Sciatic nerve (tissue), 2 donors: ENCODE results near the gene SLC7A8. TPM values are rescaled to one million over a fixed set of nuclear protein-coding genes. Genes with fewer than 3 reads are reported as not detected.

Experiments
- ATAC-seq: fragments of 200-7000 bp; cut with Tn5 transposase; one replicate; pipeline ENCODE4 v1.9.1; 2020; ENCODE audit warnings: mild to moderate bottlenecking, moderate library complexity
- DNase-seq: peaks from one replicate; pipeline ENCODE4 v3.0.0-alpha.2; 2020; ENCODE audit warnings: low spot score
- intact Hi-C: fragments of 100-400 bp; cut with DNase I; formaldehyde crosslinking; loops from one replicate; pipeline ENCODE4 v1.14.2; 2022
- total RNA-seq: library from RNA; stranded (reverse); fragmentation: NEBNext Ultra II Directional; extraction: Animal tissue kit (Norgen Biotek cat#: 25700); gene quantifications from one replicate; pipeline ENCODE4 v1.2.1, GENCODE V29; 2021
- donor health status: DM: no; HTN: no; CAD: no.
- donor health status: DM: no; HTN: no; CAD: no.

The SLC7A8 gene
- total RNA-seq, 1 donor from 2014 or later = 15.0 TPM

DNA sequence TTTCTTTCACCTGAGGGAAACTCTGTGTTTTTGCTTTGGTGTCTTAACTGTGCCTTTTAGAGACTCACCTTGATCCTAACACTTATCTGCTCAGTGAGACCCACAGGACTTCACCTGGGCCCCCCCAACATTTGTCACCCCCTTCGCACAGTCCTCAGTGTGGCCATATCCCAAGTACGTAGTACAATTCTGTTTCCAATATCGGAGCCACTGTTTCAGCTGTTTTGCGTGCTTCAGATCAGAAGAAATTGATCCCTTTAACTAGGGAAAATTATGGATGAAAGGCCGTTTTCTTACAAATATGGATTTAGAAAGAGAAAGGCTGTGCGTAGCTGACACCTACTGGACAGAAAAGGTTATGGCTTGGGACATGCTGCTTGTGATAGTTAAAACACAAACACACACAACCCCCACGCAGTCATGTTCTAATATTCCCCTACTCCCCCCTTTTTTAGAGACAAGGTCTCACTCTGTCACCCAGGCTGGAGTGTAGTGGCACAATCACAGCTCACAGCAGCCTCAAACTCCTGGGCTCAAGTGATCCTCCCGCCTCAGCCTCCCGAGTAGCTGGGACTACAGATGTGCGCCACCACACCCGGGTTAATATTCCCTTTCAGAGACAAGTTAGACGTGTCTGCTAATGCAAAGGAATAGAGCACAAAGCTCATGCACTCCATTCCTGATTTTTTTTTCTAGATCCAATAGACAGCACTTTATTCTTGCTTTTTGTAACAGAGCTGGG lies 3.6 kb upstream of the SLC7A8 start:
- ATAC-seq (peak; percentile 78), DNase-seq (no peak)
- intact Hi-C loops = loop anchor here (5.0 kb wide), 1 partner anchor 60 kb away; no protein-coding TSS in a partner anchor

DNA sequence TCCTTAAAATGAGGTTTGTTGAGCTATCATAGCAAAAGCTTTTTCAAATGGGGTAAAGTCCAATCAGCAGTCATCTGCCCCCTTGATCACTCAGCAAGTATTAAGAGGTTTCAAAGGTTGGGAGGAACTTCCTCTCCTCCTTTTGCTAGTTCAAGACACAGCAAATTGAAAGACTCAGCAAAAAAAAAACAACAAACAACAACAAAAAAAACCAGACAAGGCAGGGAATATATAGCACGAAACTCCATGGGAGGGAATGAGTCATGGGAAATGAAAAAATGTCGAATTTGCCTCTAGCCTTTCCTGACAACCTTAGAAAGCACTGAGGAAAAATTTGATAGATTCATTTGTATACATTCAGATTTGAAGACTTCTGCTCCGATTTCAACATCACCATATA lies 1.6 kb upstream of the SLC7A8 start:
- ATAC-seq (no peak), DNase-seq (no peak)
- intact Hi-C loops = loop anchor here (5.0 kb wide), 1 partner anchor 58 kb away; no protein-coding TSS in a partner anchor

DNA sequence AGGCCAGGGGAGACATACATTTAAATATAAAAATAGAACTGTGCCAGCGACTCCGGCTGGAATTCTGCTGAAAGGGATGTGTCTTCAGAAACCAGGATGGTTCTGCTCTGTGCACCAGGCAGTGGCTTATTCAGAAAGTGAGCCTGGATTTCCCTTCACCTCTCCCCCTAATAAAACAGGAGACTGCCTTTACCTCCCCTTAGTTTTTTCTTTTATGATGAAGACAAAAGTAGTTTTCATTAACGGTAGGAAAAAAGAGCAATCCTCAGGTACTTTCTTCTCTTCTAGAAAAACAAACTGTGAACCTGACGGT lies 346 bp downstream of the SLC7A8 start:
- DNase-seq (no peak), ATAC-seq (peak; percentile 59)
- intact Hi-C loops = no loop called here

DNA sequence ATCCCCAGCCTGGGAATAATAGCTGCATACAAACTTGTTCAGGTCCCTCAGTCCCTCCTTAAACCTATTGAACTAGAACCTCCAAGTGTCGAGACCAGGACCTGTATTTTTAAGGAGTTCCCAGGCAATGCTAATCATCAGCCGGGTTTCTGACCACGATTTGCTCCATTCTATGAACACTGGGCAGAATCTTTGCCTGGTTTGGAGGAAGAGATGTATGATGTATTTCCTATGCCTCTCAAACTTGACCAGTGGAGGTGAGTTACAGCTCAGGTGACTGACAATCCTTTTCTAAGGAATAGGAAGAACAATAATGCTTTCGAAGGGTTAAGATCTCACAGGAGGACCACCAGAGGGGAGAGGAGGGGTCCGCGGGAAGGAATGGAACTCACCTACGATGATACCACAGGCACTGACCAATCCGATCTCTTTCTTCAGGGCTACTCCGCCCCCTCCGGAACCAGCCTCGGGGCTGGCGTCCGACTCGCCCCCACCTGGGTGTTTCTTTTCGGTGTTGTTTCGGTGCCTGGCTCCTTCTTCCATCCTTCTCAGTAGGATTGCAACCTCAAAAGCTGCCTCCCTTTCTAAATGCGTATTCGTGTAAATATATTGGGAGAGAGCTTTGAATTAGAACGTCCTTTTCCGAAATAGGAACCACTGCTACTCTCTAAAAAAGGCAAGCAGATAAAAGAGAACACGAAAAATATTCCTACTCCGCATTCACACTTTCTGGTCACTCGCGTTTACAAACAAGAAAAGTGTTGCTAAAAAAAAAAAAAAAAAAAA lies 895 bp downstream of the SLC7A8 start:
- ATAC-seq (peak; percentile 59), DNase-seq (no peak)
- intact Hi-C loops = no loop called here

- ATAC-seq = no peak
- intact Hi-C loops = no loop called here
- DNase-seq = no peak
These were observed 1.5 kb downstream of the SLC7A8 start for GRCh38 chr14:23181946-23182345.

- intact Hi-C loops = no loop called here
- ATAC-seq (no peak), DNase-seq (no peak)
These were observed 2.0 kb downstream of the SLC7A8 start for GRCh38 chr14:23181453-23181852.

GRCh38 chr14:23177181-23177580 lies 6.3 kb downstream of the SLC7A8 start:
- ATAC-seq = no peak
- intact Hi-C loops = no loop called here

DNA sequence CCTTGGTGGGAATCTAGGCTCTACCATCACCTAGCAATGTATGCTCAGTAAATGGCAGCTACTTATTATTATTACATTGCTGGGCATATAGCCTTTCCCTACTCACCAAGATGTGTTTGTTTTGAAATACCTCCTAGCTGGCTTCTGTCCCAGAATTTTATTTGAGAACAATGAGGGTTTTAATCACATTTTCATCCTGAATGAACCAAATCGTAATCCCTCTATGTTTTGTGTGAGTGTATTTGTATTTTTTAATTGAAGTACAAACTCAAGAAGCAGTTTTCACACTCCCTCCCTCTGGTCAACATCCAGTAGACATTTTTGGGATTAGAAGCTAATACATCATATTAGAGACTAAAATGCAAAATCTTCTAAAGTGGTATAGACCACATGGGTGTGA lies 7.6 kb downstream of the SLC7A8 start:
- intact Hi-C loops = no loop called here
- DNase-seq = no peak
- ATAC-seq = no peak

More at GRCh38 chr14:23177181-23177580, 6.3 kb downstream of the SLC7A8 start:
- DNase-seq = no peak

- ATAC-seq = no peak
- no peak for DNase-seq
- intact Hi-C loops = no loop called here
These were observed 8.9 kb downstream of the SLC7A8 start for GRCh38 chr14:23174296-23175184.

- intact Hi-C loops = no loop called here
- ATAC-seq (no peak), DNase-seq (no peak)
These were observed 9.7 kb downstream of the SLC7A8 start for GRCh38 chr14:23173796-23174195.

- ATAC-seq = peak; percentile 72
- intact Hi-C loops = no loop called here
- no peak for DNase-seq
These were observed 10.4 kb downstream of the SLC7A8 start for GRCh38 chr14:23173031-23173430.

GRCh38 chr14:23172574-23172973 lies 10.9 kb downstream of the SLC7A8 start:
- intact Hi-C loops = no loop called here
- ATAC-seq = no peak

GRCh38 chr14:23172096-23172495 lies 11.4 kb downstream of the SLC7A8 start:
- intact Hi-C loops = no loop called here
- DNase-seq = no peak
- ATAC-seq = no peak

More at GRCh38 chr14:23172574-23172973, 10.9 kb downstream of the SLC7A8 start:
- no peak for DNase-seq

- no peak for DNase-seq
- no peak for ATAC-seq
- intact Hi-C loops = no loop called here
These were observed 12.1 kb downstream of the SLC7A8 start for GRCh38 chr14:23171222-23171975.

DNA sequence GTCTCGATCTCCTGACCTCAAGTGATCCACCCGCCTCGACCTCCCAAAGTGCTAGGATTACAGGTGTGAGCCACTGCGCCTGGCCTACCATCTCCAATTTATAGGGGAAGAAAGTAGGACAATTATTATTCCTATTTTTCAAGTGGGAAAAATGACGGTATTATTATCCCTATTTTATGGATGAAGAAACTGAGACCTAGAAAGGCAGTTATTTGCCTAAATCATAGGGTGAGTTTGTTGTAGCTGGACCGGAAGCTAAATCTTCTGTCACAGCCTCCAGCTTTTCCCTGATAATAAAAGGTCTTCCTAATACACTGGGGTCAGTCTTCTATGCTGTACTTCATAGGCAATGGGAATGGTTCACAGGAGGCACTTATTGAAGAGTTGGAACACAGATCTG lies 13.8 kb downstream of the SLC7A8 start:
- intact Hi-C loops = no loop called here
- no peak for ATAC-seq

GRCh38 chr14:23168246-23168645 lies 15.2 kb downstream of the SLC7A8 start:
- intact Hi-C loops = no loop called here
- ATAC-seq = peak; percentile 58
- no peak for DNase-seq

More for the DNA sequence above, 13.8 kb downstream of the SLC7A8 start:
- DNase-seq = no peak

DNA sequence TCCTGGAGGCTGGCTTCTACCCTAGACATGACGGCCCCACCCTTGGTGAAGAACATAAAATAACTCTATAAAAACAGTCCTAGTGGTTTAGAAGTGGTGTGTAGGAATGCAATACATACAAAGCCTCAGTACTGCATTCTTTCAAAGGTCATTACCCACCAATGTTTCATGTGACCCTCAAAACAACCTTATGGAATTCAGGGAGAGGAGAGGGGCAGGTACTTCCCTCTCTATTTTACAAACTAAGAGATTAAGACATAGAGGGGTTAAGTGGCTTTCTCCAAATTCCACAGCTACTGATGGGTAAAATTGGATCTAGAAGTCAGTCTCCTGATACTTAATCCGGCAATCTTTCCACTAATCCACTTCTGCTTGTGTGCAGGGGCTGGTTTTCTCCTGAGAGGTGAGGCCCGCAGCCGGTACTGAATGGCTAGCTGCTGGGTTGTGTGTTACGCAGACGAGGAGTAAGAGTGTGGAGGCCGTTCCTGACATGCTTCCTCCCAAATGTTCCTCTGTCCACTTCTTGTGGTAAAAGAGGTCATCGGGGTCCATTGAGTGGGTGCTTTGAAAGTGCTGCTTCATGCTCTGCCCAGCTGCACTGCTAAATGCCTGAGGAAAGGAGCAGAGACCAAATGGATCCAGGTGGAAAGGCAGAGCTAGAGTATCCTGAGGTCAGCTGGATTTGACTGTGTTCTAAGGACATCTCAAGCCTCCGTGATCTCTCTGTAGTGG lies 16.2 kb downstream of the SLC7A8 start:
- intact Hi-C loops = no loop called here
- DNase-seq = no peak
- peak; percentile 38 for ATAC-seq

DNA sequence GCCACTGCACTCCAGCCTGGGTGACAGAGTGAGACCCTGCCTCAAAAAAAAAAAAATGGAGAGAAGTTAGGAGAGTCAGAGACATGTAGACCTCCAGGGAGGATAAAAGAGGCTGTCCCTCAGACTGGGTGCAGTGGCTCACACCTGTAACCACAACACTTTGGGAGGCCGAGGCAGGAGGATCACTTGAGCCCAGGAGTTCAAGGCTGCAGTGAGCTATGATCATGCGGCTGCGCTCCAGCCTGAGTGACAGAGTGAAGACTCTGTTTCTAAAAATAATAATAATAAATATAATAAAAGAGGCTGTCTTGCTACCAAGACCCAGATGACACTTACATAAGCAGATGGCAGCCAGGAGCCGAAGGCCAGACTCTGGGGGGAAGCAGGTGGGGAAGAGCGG lies 18.5 kb downstream of the SLC7A8 start:
- DNase-seq (no peak), ATAC-seq (no peak)
- intact Hi-C loops = no loop called here
